Medulla oblongata (tissue), 1 donor: ENCODE measurements around the gene NCKAP5.

Experiments
- DNase-seq: peaks from one replicate; pipeline ENCODE4 v3.0.0-alpha.2; 2015; ENCODE audit errors: extremely low spot score

The NCKAP5 gene

GRCh38 chr2:133382566-133382965 lies 185.7 kb downstream of the NCKAP5 start:
- no peak for DNase-seq

DNA sequence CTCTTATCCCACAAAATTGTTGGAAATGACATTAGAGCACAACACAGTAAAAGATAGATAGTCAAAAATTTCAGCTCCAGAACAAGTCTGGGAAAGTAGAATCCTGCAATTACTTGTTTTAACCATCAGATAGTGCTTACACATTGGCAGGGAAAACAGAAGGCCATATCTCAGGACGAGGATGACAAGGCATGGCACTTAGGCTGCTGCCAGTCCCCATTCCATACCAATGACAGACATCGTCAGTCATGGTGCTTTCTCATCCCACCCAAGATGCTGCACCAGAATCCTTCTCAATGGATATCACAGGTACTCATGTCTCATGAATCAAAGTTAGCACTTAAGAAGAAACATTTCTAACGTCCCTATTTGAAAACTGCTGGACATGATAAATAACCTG lies 187.3 kb downstream of the NCKAP5 start:
- no peak for DNase-seq

DNA sequence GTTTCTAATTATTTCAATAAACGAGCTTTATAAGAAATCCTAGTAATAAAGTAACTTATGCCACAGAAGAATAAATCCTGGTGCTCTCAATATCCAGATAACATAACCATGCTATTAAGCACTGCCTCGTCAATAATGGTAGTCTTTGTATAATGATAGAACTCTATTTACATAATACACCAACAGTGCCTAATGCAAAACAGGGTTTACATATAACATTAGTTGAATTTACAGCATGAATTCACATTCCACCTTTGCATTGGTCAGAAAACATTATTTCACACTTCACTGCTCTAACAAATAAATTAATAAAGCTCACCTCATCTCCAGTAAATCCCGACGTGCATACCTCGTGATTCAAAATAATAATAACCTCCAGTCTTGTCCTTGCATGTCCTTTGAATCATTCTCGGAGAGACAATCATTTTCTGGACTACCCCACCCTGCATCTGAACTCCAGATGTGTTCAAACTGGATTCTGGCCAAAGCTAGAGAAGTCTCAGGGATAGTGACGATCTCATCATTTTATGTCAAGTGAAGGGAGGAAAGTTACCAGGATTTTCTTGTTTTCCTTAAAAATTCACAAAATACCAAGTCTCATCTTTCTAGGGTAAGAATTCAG lies 189.2 kb downstream of the NCKAP5 start:
- DNase-seq = no peak

DNA sequence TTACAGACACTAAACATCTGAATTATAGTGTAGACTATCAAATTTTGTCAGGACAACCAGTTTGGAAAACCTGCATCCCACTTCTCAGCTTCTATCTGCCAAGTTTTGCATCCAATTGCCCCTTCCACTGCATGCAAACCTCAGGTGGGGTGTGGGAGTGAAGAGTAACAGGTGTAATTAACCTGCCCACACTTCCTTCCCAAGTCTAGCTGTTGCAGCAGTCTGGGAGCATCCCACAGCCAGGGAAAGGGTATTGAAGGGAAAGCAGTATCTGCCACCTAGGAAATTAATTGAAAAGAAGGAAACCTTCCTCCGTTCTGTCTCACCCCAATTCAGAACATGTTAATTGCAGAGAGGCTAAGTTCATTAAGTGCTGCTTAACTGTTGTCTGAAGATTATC lies 189.9 kb downstream of the NCKAP5 start:
- DNase-seq = no peak

DNA sequence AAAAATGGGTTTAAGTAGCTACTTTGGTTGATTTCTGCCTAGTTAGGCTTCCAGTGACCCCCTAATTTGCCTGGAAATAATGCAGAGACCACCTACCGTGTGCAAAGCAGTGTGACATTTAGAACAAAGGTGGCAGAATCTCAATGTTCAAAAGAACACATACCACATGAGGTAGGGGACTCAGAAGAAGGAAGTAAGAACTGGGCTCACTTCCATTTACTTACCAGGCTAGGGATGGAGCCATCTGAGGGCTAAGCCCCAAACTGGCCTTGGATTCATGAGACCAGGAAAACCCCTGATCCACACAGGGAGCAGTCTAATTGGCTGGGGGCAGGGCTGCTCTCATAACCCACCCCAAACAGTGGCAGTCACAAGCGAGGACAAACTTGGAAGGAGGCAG lies 190.7 kb downstream of the NCKAP5 start:
- DNase-seq = no peak

- DNase-seq = no peak
Measured at GRCh38 chr2:133377021-133377481, 191.2 kb downstream of the NCKAP5 start.

DNA sequence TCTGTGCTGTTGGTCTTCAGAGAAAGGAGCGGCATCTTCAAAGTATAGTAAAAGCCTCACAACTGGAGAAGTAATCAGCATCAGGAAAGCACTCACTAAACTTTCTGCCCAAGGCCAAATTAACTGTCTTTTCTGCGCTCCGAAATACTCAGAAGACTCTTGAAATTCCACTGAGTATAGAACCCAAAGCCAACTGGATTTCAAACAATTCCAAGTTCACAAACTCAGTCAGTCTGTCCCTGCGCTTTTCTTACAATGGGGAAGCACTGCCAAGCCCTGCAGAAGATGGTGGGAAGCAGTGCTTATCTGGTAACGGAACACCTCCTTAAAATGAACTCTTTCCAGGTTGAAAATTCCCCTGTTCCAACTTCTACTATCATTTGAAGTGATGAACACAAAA lies 193.5 kb downstream of the NCKAP5 start:
- no peak for DNase-seq

DNA sequence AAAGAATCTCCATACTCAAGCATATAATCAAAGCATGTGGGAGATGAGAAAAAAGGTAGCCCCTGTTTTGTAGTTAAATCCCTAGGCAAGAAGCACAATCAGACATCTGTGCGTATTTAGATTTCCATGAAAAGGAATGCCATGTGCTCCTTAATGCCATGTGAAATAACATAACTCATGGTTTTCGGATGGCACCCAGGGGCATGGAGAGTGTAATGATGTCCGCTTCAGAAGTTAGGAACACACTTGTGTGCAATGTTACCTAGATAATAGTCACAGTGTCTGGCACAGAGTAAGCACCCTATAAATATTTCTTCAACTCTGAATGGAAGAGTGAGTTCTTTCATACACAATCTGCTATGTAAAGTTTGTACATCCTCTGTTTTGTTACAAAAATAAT lies 197.0 kb downstream of the NCKAP5 start:
- DNase-seq = no peak

GRCh38 chr2:133369901-133370658 lies 198.2 kb downstream of the NCKAP5 start:
- DNase-seq = no peak

GRCh38 chr2:133365117-133365516 lies 203.1 kb downstream of the NCKAP5 start:
- DNase-seq = no peak

DNA sequence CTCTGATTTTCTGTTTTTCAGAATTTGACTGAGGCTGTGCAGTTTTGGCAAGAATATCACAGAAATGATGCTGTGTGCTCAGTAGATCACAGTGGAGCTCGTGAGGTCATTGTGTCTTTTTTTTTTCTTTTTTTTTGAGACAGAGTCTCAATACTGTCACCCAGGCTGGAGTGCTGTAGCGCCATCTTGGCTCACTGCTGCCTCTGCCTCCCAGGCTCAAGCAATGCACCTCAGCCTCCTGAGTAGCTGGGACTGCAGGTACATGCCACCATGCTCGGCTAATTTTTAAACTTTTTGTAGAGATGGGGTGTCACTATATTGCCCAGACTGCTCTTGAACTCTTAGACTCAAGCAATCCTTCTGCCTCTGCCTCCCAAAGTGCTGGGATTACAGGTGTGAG lies 203.6 kb downstream of the NCKAP5 start:
- DNase-seq = no peak

- no peak for DNase-seq
Measured at GRCh38 chr2:133363884-133364283, 204.4 kb downstream of the NCKAP5 start.

DNA sequence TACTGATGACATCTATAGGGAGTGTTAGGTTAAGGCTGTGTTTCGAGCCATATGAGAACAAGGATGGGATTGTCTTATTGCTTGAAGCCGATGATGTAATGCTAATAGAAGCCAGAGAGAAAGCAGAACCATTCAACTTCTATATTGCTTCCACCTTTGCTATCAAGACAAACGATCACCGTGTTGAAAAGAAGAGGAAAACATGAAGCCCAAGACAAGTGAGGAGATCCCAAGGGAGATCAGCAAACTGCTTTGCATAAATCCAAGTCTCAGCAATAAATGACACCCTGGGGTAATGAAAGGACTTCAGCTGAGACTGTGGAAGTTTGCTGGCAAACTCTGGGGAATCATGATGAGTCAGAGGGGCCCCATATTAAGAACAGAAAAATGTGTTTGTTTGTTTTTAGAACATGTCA lies 206.2 kb downstream of the NCKAP5 start:
- peak; percentile 66 for DNase-seq

- no peak for DNase-seq
Measured at GRCh38 chr2:133360882-133361281, 207.4 kb downstream of the NCKAP5 start.

DNA sequence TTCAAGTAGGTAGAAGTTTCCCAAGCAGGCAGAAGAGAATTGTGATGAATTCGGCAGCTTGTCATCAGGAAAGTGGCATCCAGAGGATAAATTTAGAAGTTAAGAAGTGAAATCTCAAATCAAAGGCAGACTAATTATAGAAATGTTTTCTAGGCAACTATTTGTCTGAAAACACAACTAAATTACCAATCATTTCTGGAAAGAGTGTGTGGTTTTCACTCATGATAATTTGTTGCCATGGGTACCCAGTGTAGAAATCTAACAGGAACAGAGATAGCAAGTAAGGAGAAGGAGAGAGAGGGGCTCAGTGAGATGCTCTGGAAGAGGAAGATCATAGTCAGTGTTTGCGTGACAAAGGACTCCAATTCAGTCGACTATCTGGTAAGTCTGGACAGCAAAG lies 208.1 kb downstream of the NCKAP5 start:
- DNase-seq = no peak

DNA sequence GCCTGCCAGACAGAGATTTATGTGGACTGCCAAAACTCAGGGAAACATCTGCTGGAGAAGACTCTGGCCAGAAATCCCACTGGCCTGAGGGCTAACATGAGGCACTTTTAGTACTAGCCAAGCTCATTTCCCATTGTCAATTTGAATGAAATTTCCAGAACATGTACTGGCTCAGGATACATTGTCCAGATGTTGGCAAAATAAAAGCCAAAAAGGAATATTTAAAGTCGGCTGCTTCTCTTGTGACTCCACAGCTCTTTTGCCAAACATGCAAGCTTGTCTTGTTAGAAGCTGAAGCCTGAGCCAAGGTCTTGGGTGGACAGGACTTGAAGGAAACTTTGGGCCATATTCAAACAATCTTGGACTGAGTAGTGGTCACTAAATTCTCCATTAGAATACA lies 215.5 kb downstream of the NCKAP5 start:
- DNase-seq = no peak

DNA sequence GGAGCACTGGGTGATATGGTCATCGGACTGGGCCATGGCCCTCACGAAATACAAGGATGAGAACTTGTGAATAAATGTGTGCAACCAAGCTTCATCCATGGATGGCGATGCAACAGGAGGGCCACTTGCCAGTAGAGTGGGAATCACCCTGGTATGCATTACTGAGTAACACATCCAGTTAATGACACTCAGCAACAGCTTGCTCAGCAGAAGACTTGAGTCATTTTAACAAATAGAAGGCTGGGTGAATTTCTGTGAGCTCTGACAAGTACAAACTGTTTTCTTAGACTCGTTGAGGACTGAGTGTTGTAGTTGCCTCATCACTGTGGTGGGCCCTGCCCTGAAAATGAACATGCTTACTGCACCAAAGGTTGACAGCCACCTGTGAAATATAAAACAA lies 221.6 kb downstream of the NCKAP5 start:
- no peak for DNase-seq

GRCh38 chr2:133345638-133346037 lies 222.6 kb downstream of the NCKAP5 start:
- no peak for DNase-seq

- DNase-seq = no peak
Measured at GRCh38 chr2:133344849-133345248, 223.4 kb downstream of the NCKAP5 start.

DNA sequence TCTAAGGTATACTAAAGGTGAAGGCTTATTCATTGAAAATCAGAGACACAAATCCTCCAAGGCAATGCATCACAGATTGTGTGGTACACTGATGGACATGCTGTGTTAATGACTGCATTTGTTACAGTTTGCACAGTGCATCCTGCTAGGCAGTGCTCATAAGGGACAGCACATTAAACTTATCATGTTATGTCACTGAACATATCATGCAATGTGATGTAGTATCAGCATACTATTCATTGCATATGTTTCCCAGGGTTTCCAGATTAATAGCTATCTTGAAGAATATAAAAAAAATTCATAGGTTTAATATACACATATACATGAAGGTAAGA lies 225.3 kb downstream of the NCKAP5 start:
- DNase-seq = no peak

GRCh38 chr2:133342286-133343017 lies 225.8 kb downstream of the NCKAP5 start:
- no peak for DNase-seq

- no peak for DNase-seq
Measured at GRCh38 chr2:133341575-133341974, 226.7 kb downstream of the NCKAP5 start.

DNA sequence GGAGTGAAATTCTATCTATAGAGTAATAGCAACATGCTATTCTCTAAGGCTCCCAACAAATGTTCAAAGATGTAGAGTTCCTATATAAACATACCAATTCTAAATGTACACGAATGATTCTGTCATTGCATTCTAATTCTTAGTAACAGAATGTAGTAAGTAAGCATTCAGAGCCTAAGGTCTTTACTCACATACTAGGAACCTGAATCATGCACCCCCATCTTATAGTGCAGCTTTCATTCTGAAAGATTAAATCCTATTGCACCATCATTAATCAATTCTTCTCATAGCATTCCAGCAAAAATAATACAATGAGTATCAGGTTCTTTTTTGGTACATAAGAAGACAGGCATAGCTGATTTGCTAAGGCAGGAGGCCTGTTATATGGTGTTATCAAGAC lies 230.0 kb downstream of the NCKAP5 start:
- DNase-seq = no peak
